Endodermal cell (in vitro differentiated cells): ENCODE results near the gene IMPDH1. TPM values are rescaled to one million over a fixed set of nuclear protein-coding genes. Genes with fewer than 3 reads are reported as not detected.

Experiments used
- DNase-seq: peaks from one replicate; pipeline ENCODE4 v3.0.0-alpha.2; 2017
- H3K27ac ChIP-seq: 2 replicates; pipeline ENCODE4 v1.5.1; 2013; ENCODE audit warnings: mild to moderate bottlenecking, low read depth, low read length, moderate library complexity
- H3K27me3 ChIP-seq: 2 replicates; pipeline ENCODE4 v1.6.1; 2013; ENCODE audit warnings: mild to moderate bottlenecking, low read length, moderate library complexity; ENCODE audit not compliant: insufficient read depth, control insufficient read depth, poor library complexity, severe bottlenecking
- H3K36me3 ChIP-seq: 2 replicates; pipeline ENCODE4 v1.7.0; 2013; ENCODE audit warnings: mild to moderate bottlenecking, low read length, moderate library complexity; ENCODE audit not compliant: control insufficient read depth, insufficient read depth
- H3K4me1 ChIP-seq: one replicate; pipeline ENCODE4 v1.7.0; 2013; ENCODE audit warnings: low read length; ENCODE audit not compliant: control insufficient read depth, insufficient read depth
- H3K4me3 ChIP-seq: 2 replicates; pipeline ENCODE4 v1.5.1; 2013; ENCODE audit warnings: mild to moderate bottlenecking, low read length, moderate library complexity
- H3K9ac ChIP-seq: 2 replicates; pipeline ENCODE4 v1.6.1; 2013; ENCODE audit warnings: mild to moderate bottlenecking, low read length, moderate library complexity; ENCODE audit not compliant: poor library complexity, severe bottlenecking; ENCODE audit errors: extremely low read depth
- H3K9me3 ChIP-seq: 2 replicates; pipeline ENCODE4 v1.6.1; 2013; ENCODE audit warnings: mild to moderate bottlenecking, low read length, moderate library complexity; ENCODE audit not compliant: control insufficient read depth
- H3K27ac Mint-ChIP-seq: 2 replicates; pipeline ENCODE4 v1.8.0; 2020; ENCODE audit warnings: mixed read lengths
- H3K27me3 Mint-ChIP-seq: 2 replicates; pipeline ENCODE4 v1.8.0; 2021; ENCODE audit warnings: mild to moderate bottlenecking, mixed read lengths; ENCODE audit not compliant: insufficient read depth
- H3K36me3 Mint-ChIP-seq: 2 replicates; pipeline ENCODE4 v1.8.0; 2020; ENCODE audit warnings: low read depth, mixed read lengths
- H3K4me1 Mint-ChIP-seq: 2 replicates; pipeline ENCODE4 v1.8.0; 2020; ENCODE audit warnings: mixed read lengths
- H3K4me3 Mint-ChIP-seq: 2 replicates; pipeline ENCODE4 v1.8.0; 2020; ENCODE audit warnings: mild to moderate bottlenecking, moderate library complexity, mixed read lengths
- H3K9me3 Mint-ChIP-seq: 2 replicates; pipeline ENCODE4 v1.8.0; 2020; ENCODE audit warnings: mild to moderate bottlenecking, mixed read lengths
- WGBS, 2 experiments: methylation state at CpG; one replicate each; pipeline versions ENCODE4 v1.1.5 to v1.1.7; 2013; ENCODE audit warnings: missing lambda C conversion rate in 2 of 2, mixed read lengths in 1 of 2; ENCODE audit not compliant: insufficient coverage in 1 of 2, insufficient read length in 1 of 2; 5-methylcytosine and 5-hydroxymethylcytosine counted together
- total RNA-seq, 2 donors: library from RNA; stranded (reverse); fragmentation: NEBNext Ultra II Directional in 1 of 2; extraction: Animal tissue kit (Norgen Biotek cat#: 25700) in 1 of 2; gene quantifications; 2 replicates in 1 of 2; 3 replicates in 1 of 2; pipeline ENCODE4 v1.2.1, GENCODE V29; 2021
- TF ChIP-seq, protein P1 (sequence below): fragments of 200-600 bp; sonication (generic); conservative IDR thresholded peaks from 2 replicates; pipeline ENCODE4 v1.5.0; 2021; ENCODE audit warnings: antibody characterized with exemption, mild to moderate bottlenecking

IMPDH1 gene
- total RNA-seq, 2 donors from 2014 or later, result 13.4 to 16.5 TPM

GRCh38 chr7:128384726-128385125 is 25.1 kb downstream of the IMPDH1 start:
- H3K36me3 ChIP-seq, result no peaks in the 10 kb centered on the region
- Mint-ChIP-seq H3K27ac (no peak overlapping the region), H3K36me3 (no peaks in the 10 kb centered on the region), H3K4me3 (no peak overlapping the region), H3K4me1 (peaks cover 1% of the 10 kb centered on the region), H3K9me3 (no peaks in the 10 kb centered on the region), H3K27me3 (peaks cover 55% of the 10 kb centered on the region)
- DNase-seq, result no peak
- TF ChIP-seq, protein P1, sequence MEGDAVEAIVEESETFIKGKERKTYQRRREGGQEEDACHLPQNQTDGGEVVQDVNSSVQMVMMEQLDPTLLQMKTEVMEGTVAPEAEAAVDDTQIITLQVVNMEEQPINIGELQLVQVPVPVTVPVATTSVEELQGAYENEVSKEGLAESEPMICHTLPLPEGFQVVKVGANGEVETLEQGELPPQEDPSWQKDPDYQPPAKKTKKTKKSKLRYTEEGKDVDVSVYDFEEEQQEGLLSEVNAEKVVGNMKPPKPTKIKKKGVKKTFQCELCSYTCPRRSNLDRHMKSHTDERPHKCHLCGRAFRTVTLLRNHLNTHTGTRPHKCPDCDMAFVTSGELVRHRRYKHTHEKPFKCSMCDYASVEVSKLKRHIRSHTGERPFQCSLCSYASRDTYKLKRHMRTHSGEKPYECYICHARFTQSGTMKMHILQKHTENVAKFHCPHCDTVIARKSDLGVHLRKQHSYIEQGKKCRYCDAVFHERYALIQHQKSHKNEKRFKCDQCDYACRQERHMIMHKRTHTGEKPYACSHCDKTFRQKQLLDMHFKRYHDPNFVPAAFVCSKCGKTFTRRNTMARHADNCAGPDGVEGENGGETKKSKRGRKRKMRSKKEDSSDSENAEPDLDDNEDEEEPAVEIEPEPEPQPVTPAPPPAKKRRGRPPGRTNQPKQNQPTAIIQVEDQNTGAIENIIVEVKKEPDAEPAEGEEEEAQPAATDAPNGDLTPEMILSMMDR, result no peak
- H3K4me3 ChIP-seq, result no peak overlapping the region
- no peak overlapping the region for H3K27ac ChIP-seq
- H3K9me3 ChIP-seq, result no peaks in the 10 kb centered on the region
- WGBS, 2 experiments, result 89 to 96% methylated on average over 4 to 7 of the region's 7 CpGs
- peaks cover 23% of the 10 kb centered on the region for H3K27me3 ChIP-seq
- no peaks in the 10 kb centered on the region for H3K4me1 ChIP-seq
- H3K9ac ChIP-seq, result no peak overlapping the region

- DNase-seq, result no peak
- peaks cover 1% of the 10 kb centered on the region for H3K4me1 Mint-ChIP-seq
- TF ChIP-seq, protein P1, result no peak
Observed at GRCh38 chr7:128383776-128384175, 26.0 kb downstream of the IMPDH1 start.

DNA sequence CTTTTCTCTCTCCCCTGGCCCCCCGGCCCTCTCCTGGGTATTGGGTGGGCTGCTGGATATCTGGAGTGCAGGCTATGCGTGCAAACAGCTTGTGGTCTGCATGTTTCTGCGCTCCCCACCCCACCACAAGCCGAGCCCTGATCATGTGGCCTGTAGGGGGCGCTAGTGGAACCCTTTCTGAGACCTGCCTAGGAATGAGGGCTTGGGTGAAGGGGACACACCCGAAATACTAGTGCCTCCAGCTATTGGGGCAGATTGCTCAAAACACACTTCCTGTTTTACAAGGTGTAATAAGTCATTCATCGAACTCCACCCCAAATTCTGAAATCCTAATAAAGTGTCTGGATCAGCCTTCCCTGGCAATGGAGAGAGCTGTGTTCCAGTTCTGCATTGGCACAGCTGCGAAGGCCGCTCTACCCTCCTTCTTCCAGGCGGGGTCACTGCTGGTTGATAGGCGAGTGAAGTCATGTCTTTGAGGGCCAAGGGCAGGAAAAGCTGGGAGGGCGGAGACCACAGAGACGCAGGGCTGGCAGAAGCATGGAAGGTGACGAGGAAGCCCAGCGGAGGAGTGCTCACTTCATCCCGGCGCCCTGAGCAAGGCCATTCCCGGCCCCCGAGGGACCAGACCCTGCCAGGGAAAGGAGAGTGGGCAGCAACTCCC is 28.5 kb downstream of the IMPDH1 start:
- Mint-ChIP-seq H3K4me1 (peaks cover 1% of the 10 kb centered on the region), H3K27ac (no peak overlapping the region), H3K27me3 (peaks cover 44% of the 10 kb centered on the region), H3K4me3 (no peak overlapping the region), H3K36me3 (no peaks in the 10 kb centered on the region), H3K9me3 (no peaks in the 10 kb centered on the region)
- no peaks in the 10 kb centered on the region for H3K9me3 ChIP-seq
- H3K36me3 ChIP-seq, result no peaks in the 10 kb centered on the region
- H3K27me3 ChIP-seq, result peaks cover 7% of the 10 kb centered on the region
- no peak overlapping the region for H3K4me3 ChIP-seq
- no peaks in the 10 kb centered on the region for H3K4me1 ChIP-seq
- TF ChIP-seq, protein P1, result peak; percentile 89
- peak; percentile 95 for DNase-seq
- no peak overlapping the region for H3K27ac ChIP-seq
- no peak overlapping the region for H3K9ac ChIP-seq
- 73 to 95% methylated on average over 10 to 19 of the region's 19 CpGs for WGBS, 2 experiments

More at GRCh38 chr7:128383776-128384175, 26.0 kb downstream of the IMPDH1 start:
- WGBS, 2 experiments, result 90% methylated on average over 3 of the region's 3 CpGs; no CpG with 5 or more reads in 1 of the 2 experiments
- no peak overlapping the region for H3K4me3 ChIP-seq
- peaks cover 52% of the 10 kb centered on the region for H3K27me3 Mint-ChIP-seq
- no peaks in the 10 kb centered on the region for H3K36me3 Mint-ChIP-seq
- H3K27me3 ChIP-seq, result peaks cover 18% of the 10 kb centered on the region
- H3K27ac ChIP-seq, result no peak overlapping the region
- no peaks in the 10 kb centered on the region for H3K9me3 Mint-ChIP-seq
- no peak overlapping the region for H3K4me3 Mint-ChIP-seq
- no peak overlapping the region for H3K9ac ChIP-seq
- H3K27ac Mint-ChIP-seq, result no peak overlapping the region
- no peaks in the 10 kb centered on the region for H3K36me3 ChIP-seq
- H3K4me1 ChIP-seq, result no peaks in the 10 kb centered on the region
- H3K9me3 ChIP-seq, result no peaks in the 10 kb centered on the region
